ENCODE results near the gene DUSP5. TPM values are rescaled to one million over a fixed set of nuclear protein-coding genes. Genes with fewer than 3 reads are reported as not detected.

Gene DUSP5
- total and polyA plus RNA-seq, 9 donors, result 2.5 to 21.6 (median 6.2) TPM

DNA sequence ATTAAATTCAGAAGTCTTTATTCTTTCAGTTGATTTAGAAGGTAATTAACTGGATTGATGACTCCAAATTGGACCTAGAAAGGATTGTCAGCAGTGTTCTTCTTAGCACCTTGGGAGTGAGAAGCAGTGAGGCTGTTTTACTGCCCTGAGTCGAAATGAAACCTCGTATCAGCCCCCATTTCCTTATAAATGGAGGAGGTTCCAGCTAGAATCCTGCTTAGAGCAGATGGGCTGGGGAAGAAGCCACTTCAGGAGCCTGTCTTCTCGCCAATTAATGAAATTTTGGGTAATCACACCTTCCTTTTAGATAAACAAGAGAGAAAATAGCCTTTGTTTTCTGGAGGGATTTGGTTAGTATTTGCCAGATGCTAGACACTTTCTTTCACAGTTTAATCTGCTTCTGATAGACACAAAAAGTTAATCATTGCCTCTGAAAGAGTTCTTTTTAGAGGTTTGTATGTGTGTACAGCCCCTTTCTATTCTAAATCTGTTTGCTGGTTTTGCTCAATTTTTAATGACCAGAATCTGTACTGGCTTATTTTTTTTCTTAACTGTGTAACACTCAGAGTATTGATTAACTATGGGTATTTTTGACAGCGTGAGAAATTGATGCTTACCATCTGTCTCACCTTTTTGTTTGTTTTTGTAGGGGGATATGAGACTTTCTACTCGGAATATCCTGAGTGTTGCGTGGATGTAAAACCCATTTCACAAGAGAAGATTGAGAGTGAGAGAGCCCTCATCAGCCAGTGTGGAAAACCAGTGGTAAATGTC lies 4.6 kb downstream of the DUSP5 start:
- TF ChIP-seq EP300 (IDR thresholded peaks at IDR 0.05), result no peak
- TF ChIP-seq, protein P1, sequence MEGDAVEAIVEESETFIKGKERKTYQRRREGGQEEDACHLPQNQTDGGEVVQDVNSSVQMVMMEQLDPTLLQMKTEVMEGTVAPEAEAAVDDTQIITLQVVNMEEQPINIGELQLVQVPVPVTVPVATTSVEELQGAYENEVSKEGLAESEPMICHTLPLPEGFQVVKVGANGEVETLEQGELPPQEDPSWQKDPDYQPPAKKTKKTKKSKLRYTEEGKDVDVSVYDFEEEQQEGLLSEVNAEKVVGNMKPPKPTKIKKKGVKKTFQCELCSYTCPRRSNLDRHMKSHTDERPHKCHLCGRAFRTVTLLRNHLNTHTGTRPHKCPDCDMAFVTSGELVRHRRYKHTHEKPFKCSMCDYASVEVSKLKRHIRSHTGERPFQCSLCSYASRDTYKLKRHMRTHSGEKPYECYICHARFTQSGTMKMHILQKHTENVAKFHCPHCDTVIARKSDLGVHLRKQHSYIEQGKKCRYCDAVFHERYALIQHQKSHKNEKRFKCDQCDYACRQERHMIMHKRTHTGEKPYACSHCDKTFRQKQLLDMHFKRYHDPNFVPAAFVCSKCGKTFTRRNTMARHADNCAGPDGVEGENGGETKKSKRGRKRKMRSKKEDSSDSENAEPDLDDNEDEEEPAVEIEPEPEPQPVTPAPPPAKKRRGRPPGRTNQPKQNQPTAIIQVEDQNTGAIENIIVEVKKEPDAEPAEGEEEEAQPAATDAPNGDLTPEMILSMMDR (IDR thresholded peaks at IDR 0.05), result no peak
- no peak for TF ChIP-seq POLR2A (IDR thresholded peaks at IDR 0.05)
- DNase-seq, result no peak
- intact Hi-C loops (cut with DNase I), result no loop called here
- H3K4me1 ChIP-seq (ENCODE audit: insufficient read depth), result peaks cover 16% of the 10 kb centered on the region
- H3K27me3 ChIP-seq, result no peaks in the 10 kb centered on the region
- no peaks in the 10 kb centered on the region for H3K9me3 ChIP-seq
- 54 to 58% (median 58%) methylated on average over 6 of the region's 6 CpGs for WGBS, 3 donors
- no peak overlapping the region for H3K4me3 ChIP-seq
- no peaks in the 10 kb centered on the region for H3K36me3 ChIP-seq
- no peak overlapping the region for H3K27ac ChIP-seq

DNA sequence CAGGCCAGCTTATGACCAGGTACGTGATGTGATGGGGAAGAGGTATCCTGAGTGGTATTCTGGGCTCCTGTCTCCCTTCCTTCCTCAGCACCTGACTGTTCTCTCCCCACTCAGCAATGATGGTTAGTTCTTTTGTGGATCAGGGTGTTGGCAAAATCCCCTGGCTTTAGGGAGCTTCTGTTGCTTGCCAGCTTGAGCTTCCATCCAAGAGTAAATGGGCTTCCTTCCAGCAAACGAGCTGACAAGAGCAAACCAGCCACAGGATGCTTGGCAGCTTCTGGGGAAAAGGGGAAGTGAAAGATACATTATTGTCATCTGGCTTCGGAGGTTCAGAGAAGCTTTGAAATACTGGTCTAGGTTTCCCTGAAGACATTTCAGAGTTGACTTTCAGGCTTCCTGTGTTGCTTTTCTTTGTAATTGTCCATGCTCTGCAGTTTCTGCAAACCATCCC lies 5.2 kb downstream of the DUSP5 start:
- intact Hi-C loops (cut with DNase I), result no loop called here
- WGBS, 3 donors, result 17 to 22% (median 18%) methylated on average over 3 of the region's 3 CpGs
- Histone ChIP-seq H3K27ac (no peak overlapping the region), H3K4me3 (no peak overlapping the region), H3K36me3 (no peaks in the 10 kb centered on the region), H3K27me3 (no peaks in the 10 kb centered on the region), H3K4me1 (ENCODE audit: insufficient read depth) (peaks cover 16% of the 10 kb centered on the region), H3K9me3 (no peaks in the 10 kb centered on the region)
- no peak for TF ChIP-seq EP300 (IDR thresholded peaks at IDR 0.05)
- TF ChIP-seq, protein P1 (IDR thresholded peaks at IDR 0.05), result no peak
- no peak for TF ChIP-seq POLR2A (IDR thresholded peaks at IDR 0.05)
- DNase-seq, result peak in 3 of 5 donors; percentile 26 to 35 (median 33)

DNA sequence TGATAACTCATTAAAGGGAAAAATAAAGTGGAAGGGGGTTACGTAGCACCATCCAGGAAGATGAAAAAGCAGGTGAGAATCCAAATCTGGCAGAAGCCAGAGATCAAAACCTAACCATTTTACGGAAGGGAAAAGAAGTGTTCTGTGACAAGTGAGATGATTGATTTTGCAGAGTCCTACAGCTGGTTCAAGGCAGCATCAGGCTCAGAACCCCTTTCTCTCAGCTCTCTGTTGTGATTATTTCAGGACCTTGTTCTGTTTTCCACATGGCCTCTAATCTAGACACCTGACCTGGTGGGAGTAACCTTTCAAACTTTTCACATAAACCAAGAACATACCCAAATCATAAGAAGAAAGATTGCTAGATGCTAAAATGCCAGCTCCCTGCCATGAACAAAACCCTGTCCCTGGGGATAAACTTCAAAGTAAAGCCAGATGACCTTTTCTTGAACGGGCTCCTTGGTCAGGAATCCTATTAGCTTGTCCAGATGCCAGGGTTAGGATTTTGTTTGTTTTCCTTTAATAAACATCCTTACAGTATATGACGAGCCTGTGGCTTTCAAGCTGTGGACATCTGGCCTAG lies 5.9 kb downstream of the DUSP5 start:
- Histone ChIP-seq H3K27me3 (no peaks in the 10 kb centered on the region), H3K4me3 (no peak overlapping the region), H3K36me3 (no peaks in the 10 kb centered on the region), H3K4me1 (ENCODE audit: insufficient read depth) (peaks cover 16% of the 10 kb centered on the region), H3K9me3 (no peaks in the 10 kb centered on the region), H3K27ac (peak overlapping the region in 1 of 2 donors; percentile 54)
- intact Hi-C loops (cut with DNase I), result no loop called here
- WGBS, 3 donors, result 24 to 33% (median 28%) methylated on average over 4 of the region's 4 CpGs
- TF ChIP-seq POLR2A (IDR thresholded peaks at IDR 0.05) (no peak), EP300 (IDR thresholded peaks at IDR 0.05) (no peak)
- TF ChIP-seq, protein P1 (IDR thresholded peaks at IDR 0.05), result no peak
- DNase-seq, result no peak

DNA sequence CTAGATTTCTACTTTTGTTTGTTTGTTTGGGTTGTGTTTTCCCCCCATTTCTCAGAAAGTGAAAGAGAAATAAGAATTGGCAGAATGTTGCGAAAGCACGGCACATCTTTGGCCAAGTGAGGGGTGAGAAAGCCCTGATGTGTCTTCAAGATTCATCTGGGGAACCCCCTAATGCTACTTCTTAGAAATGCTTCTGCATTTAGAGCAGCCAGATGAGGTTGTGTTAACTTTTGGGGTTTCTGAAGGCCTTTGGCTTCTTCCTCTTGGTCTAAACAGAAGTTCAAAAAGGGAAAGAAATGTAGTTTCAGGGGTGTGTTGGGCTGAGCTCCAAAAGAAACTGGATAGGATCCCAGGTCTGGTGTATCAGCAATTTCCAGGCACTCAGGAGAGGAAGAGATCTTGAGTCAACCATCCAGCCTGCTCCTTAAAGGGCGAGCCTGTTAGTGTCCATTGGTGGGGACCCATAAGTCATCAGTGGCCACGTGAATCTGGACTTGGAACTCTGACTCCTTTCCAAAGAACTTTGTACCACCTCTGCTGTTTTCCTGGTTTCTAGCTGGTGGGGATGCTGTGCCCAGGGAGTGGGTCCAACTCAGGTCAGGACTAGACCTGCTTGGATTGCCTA lies 6.5 kb downstream of the DUSP5 start:
- no peak overlapping the region for H3K4me3 ChIP-seq

More for the DNA sequence above, 6.5 kb downstream of the DUSP5 start:
- TF ChIP-seq EP300 (IDR thresholded peaks at IDR 0.05) (no peak), POLR2A (IDR thresholded peaks at IDR 0.05) (no peak)
- TF ChIP-seq, protein P1 (IDR thresholded peaks at IDR 0.05), result no peak
- Histone ChIP-seq H3K4me1 (ENCODE audit: insufficient read depth) (peaks cover 16% of the 10 kb centered on the region), H3K27me3 (no peaks in the 10 kb centered on the region), H3K36me3 (no peaks in the 10 kb centered on the region), H3K9me3 (no peaks in the 10 kb centered on the region), H3K27ac (peak overlapping the region in 1 of 2 donors; percentile 54)
- peak; percentile 35 to 57 (median 44) for DNase-seq
- WGBS, 3 donors, result 8 to 15% (median 10%) methylated on average over 4 of the region's 4 CpGs
- intact Hi-C loops (cut with DNase I), result no loop called here
